ENCODE measurements around the gene VDR. TPM values are rescaled to one million over a fixed set of nuclear protein-coding genes. Genes with fewer than 3 reads are reported as not detected.
A peak's percentile ranks its signal among the peaks of the same experiment; 100 is the strongest.

VDR gene
- total RNA-seq, 1 donor = 8.2 TPM

DNA sequence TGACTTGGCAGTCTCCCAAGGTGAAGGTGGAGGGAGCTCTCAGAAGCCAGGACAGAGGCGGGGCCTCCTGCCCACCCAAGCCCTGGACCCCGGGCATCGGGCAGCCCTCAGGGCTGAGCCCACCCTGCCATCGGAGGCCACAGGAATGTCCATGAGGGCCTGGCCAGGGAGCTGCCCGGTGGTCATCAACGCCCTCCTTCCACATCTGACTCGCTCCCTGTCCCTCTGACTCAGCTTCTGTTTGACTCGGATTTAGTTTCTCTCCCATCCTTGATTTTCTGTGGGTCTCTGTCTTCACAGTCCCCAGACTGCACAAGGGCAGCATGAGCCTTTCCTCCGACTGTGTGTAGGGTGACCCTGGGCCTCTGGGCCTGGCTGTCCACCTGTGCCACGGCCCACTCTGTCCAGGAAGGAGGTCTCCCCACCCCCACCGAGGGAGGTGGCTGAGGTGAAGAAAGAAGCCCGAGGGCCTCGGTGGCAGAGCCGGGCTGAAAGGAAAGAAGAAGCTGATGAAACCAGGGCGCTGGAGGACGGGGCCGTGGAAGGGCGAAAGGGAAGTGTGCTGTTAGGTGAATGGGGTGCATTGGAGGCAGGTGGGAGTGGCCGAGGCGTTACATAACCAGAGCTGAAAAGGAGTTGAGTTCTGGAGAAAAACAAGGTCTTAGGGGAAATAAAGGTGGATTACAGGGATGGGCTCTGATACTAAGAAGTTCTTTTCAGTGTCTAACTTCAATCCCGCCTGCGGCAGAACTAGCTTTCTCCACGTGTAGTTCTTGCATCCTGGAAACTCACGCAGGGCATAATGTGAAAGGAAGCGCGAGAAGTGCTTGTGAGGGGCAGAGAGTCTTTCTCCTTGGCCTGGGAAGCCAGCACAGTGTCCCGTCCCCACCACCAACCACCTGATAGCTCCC lies 41.9 kb upstream of the VDR start:
- H3K4me3 ChIP-seq (ENCODE audit: low read depth, low read length) = no peak overlapping the region
- no peak for DNase-seq (ENCODE audit: low read depth)
- TF ChIP-seq, protein P1, sequence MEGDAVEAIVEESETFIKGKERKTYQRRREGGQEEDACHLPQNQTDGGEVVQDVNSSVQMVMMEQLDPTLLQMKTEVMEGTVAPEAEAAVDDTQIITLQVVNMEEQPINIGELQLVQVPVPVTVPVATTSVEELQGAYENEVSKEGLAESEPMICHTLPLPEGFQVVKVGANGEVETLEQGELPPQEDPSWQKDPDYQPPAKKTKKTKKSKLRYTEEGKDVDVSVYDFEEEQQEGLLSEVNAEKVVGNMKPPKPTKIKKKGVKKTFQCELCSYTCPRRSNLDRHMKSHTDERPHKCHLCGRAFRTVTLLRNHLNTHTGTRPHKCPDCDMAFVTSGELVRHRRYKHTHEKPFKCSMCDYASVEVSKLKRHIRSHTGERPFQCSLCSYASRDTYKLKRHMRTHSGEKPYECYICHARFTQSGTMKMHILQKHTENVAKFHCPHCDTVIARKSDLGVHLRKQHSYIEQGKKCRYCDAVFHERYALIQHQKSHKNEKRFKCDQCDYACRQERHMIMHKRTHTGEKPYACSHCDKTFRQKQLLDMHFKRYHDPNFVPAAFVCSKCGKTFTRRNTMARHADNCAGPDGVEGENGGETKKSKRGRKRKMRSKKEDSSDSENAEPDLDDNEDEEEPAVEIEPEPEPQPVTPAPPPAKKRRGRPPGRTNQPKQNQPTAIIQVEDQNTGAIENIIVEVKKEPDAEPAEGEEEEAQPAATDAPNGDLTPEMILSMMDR (IDR thresholded peaks at IDR 0.05; ENCODE audit: insufficient read depth, low read depth, low read length) = no peak

DNA sequence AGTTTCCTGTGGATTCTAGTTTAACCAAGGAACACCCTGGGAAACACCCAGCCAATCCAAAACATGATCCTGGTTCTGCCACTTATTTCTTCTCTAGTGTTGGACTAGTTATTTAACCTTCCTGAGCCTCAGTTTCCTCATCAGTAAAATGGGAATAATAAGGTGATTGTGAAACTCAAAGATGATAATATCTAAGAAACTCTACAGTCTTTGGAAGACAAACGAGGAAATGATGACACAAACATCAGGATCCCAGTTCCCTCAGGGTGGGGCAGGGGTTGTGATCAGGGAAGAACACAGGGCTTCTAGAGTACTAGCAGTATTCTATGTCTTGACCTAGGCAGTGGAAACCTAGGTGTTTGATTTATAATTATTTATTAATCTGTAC lies 40.5 kb upstream of the VDR start:
- TF ChIP-seq, protein P1 (IDR thresholded peaks at IDR 0.05; ENCODE audit: insufficient read depth, low read depth, low read length) = no peak
- H3K4me3 ChIP-seq (ENCODE audit: low read depth, low read length) = no peak overlapping the region
- no peak for DNase-seq (ENCODE audit: low read depth)

DNA sequence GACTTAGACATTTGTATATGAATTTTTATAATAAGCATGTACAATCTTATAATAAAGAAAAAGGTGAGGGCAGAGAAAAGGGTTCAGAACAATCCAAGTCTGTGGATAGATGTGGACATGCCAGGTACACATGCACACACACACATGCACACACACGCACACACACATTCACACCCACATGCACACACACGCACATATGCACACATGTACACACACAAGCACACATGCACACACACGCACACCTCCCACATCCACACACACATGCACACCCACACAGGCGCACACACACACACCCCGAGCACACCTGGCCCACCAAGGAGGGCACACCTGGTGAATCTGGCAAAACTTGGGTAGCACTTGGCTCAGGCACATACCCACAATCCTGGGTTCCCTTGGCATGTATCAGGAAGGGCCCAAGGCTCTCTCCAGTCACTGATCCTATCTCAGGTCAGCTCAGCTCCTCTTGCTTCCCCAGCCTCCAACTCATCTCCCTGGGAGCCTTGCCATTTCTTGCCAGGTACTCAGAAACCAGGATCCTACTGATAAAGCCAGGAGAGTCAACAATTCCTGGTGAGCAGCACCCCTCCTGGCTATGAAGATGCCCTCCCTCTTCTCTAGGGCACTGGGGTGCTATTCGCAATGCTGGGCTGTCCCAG lies 40.0 kb upstream of the VDR start:
- TF ChIP-seq, protein P1 (IDR thresholded peaks at IDR 0.05; ENCODE audit: insufficient read depth, low read depth, low read length) = no peak

DNA sequence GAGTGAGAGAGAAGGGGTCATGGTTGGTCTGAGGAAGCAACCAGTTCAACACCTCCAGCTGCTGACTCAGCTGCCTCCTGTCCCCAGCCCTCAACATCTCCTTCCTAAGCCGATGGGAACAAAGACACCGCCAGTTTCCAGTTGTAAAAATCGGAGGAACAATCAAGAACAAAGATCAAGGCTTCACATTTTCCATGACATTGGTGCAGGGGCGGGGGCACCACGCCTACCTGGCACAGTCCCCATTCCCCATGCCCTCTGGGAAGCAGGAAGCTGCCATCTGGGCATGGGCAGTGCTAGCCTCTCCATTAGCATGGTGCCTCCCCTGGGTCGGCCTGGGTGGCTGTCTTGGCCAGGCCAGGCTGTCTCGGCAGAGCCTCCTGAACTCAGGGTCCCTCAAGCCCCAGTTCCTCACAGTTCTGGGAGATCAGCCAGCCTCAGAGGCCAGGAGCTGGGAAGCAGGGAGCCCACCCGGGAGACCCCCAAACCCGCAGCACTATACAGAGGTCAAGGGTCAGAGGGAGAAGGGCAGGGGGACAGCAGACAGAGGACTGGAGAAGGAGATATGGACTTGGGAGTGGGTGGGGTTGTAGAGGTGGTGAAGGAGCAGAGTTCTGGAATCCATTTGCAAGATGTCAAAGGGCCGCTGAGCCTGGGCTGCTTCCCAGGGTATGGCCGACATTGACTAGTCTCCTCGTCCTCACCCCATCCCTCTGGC lies 39.0 kb upstream of the VDR start:
- DNase-seq (ENCODE audit: low read depth) = no peak
- H3K4me3 ChIP-seq (ENCODE audit: low read depth, low read length) = no peak overlapping the region
- TF ChIP-seq, protein P1 (IDR thresholded peaks at IDR 0.05; ENCODE audit: insufficient read depth, low read depth, low read length) = no peak

More for the DNA sequence above, 40.0 kb upstream of the VDR start:
- no peak overlapping the region for H3K4me3 ChIP-seq (ENCODE audit: low read depth, low read length)
- DNase-seq (ENCODE audit: low read depth) = no peak

DNA sequence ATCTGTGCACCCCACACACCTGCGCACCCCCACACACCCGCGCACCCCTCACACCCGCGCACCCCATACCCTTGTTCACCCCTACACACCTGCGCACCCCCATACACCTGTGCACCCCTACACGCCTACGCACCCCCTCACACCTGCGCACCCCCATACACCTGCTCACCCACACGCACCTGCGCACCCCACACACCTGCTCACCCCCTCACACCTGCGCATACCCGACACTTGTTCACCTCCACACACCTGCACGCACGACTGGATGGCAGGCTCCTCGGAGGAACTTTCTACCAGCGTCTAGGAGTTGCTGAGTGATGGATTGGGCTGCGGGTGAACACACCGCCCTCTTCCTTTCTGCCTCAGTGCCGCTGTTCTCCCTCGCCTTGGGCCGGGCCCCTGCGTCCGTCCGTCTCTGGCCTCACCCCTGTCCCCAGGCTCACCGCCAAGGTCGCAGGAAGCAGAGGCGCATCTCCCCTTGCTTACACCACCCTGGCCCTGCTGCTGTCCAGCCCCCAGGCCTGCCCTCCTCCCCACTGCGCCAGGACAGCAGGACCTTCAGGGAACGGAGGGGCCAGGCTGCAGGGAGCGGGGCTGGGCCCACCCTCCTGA lies 37.9 kb upstream of the VDR start:
- H3K4me3 ChIP-seq (ENCODE audit: low read depth, low read length) = no peak overlapping the region
- TF ChIP-seq, protein P1 (IDR thresholded peaks at IDR 0.05; ENCODE audit: insufficient read depth, low read depth, low read length) = no peak
- DNase-seq (ENCODE audit: low read depth) = no peak

DNA sequence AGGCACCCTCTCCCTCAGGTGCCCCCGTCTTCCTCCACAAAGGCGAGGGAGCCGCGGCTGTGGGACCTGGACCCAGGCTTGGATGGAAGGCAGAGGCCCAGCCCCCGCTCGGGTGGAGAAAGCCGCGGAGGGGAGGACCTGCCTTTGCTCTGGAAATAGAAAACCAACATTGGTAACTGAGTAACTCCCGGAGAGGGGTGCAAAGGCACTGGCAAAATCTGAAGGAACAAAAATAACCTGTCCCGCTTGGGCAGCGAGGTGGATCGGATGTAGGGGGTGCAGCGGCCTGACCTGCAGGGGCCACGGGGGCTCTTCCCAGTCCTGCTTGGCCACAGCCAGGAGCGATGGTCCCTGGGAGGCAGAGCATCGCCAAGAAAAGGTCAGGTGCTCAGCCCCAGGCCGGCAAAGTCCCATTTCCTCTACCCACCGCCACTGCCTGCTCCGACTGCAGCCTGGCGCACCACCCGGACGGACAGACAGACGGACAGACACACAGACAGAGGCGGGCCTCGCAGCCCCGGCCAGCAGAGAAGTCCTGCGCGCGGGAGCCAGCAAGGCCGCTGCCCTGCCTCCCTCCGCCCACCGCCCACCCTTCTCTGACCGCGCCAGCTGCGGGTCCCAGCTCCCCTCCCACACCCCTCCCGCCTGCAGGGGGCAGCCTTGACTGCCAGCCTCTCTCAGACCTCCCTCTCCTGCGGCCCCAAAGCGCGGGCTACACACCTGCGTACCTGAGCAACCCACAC lies 37.2 kb upstream of the VDR start:
- H3K4me3 ChIP-seq (ENCODE audit: low read depth, low read length) = no peak overlapping the region
- DNase-seq (ENCODE audit: low read depth) = no peak
- TF ChIP-seq, protein P1 (IDR thresholded peaks at IDR 0.05; ENCODE audit: insufficient read depth, low read depth, low read length) = peak; percentile 12

Data from fibroblast of villous mesenchyme (primary cell).